NCI-H2107 (cell line): ENCODE data around the gene RBCK1.
A peak's percentile ranks its signal among the peaks of the same experiment; 100 is the strongest.
"Not testable (repeated sequence)": the region's sequence is repeated elsewhere in the genome, so short reads cannot be mapped to it uniquely, and the experiment has no call there.

Experiments
- DNase-seq: peaks from one replicate; lab custom pipeline; 2025; lab: John Stamatoyannopoulos, UW

Gene RBCK1

GRCh38 chr20:437787-438486 is 29.8 kb downstream of the RBCK1 start:
- no peak for DNase-seq

- no peak for DNase-seq
These were observed 30.7 kb downstream of the RBCK1 start for GRCh38 chr20:438571-439469.

GRCh38 chr20:440148-440547 is 32.0 kb downstream of the RBCK1 start:
- no peak for DNase-seq

- DNase-seq = no peak
These were observed 32.5 kb downstream of the RBCK1 start for GRCh38 chr20:440636-441035.

GRCh38 chr20:443223-443775 is 35.2 kb downstream of the RBCK1 start:
- no peak for DNase-seq

GRCh38 chr20:444117-444516 is 36.0 kb downstream of the RBCK1 start:
- no peak for DNase-seq

- DNase-seq = no peak
These were observed 36.8 kb downstream of the RBCK1 start for GRCh38 chr20:444862-445426.

- DNase-seq = no peak
These were observed 37.6 kb downstream of the RBCK1 start for GRCh38 chr20:445514-446336.

- not testable (repeated sequence) for DNase-seq
These were observed 43.9 kb downstream of the RBCK1 start for GRCh38 chr20:452021-452420.

- no peak for DNase-seq
These were observed 46.9 kb downstream of the RBCK1 start for GRCh38 chr20:454951-455350.

- DNase-seq = no peak
These were observed 50.7 kb downstream of the RBCK1 start for GRCh38 chr20:458776-459175.

- no peak for DNase-seq
These were observed 52.1 kb downstream of the RBCK1 start for GRCh38 chr20:460180-460579.

GRCh38 chr20:460707-461106 is 52.6 kb downstream of the RBCK1 start:
- no peak for DNase-seq

GRCh38 chr20:461254-462198 is 53.4 kb downstream of the RBCK1 start:
- no peak for DNase-seq

GRCh38 chr20:462199-462991 is 54.3 kb downstream of the RBCK1 start, which contains the start of gene TBC1D20:
Gene TBC1D20, minus strand, starts transcription at chr20:462533. Its CDS starts 128 bp downstream, at chr20:462405.
- DNase-seq = peak; percentile 22

- DNase-seq = no peak
These were observed 59.7 kb downstream of the RBCK1 start for GRCh38 chr20:467755-468154.

- no peak for DNase-seq
These were observed 61.8 kb downstream of the RBCK1 start for GRCh38 chr20:469746-470490.

- no peak for DNase-seq
These were observed 64.2 kb downstream of the RBCK1 start for GRCh38 chr20:472137-472846.
